ENCODE data around the gene TCP11L2. TPM values are rescaled to one million over a fixed set of nuclear protein-coding genes. Genes with fewer than 3 reads are reported as not detected.

The TCP11L2 gene
- polyA plus RNA-seq, 3 donors: 14.9 to 29.6 (median 22.2) TPM

DNA sequence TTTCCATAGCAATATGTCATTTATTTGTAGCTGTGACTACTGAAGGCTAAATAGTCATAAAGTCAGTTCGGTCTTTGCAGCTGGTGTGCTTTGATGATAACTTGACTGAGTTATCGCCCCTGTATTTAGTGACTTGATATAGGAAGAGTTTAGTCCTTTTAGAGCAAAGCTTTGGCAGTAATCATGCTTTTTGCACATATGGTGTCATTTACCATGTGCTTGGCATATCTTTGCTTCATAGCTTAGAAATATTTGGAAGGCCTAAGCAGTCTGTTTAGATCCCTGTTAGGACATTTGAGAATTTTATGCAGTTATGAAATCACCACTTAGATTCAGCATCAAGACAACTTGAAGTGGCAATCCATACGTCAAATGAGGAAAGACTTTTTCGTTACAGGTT, 86.6 kb downstream of the TCP11L2 start:
- no peak for DNase-seq

DNA sequence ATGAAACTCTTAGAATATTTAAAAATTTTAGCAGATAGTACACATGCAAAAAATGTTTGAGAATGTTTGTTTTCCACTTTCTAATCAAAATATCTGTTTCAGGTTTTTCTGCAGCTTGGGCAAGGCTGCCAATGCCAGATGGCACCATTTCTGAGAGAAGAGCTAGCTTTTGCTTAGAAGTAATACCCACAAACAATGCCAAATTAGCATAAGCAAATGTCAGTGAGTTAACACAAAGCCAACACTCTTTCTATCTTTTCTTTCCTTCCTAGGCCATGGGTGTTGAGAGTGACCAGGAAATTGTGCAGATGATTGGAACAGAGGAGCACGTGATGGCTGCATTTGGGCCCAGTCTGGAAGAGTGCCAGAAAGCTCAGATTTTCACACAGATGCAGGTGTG, 90.2 kb downstream of the TCP11L2 start:
- DNase-seq: no peak

Other genes starting within 250 kb of the TCP11L2 start
- 10 to 100 TPM in 1 of 3 donors, 1 to 10 TPM in 2; 9.7 to 11.9 (median 9.8) TPM for gene NUAK1, start 163.8 kb upstream of the TCP11L2 start, polyA plus RNA-seq (ENCODE audit: insufficient read length in 3 of 3)
- 100 to 1,000 TPM in 2 of 3 donors, 10 to 100 TPM in 1; 97.1 to 125 (median 114) TPM for gene CKAP4, start 54.7 kb upstream of the TCP11L2 start, polyA plus RNA-seq (ENCODE audit: insufficient read length in 3 of 3)
- gene POLR3B, start 55.0 kb downstream of the TCP11L2 start, polyA plus RNA-seq (ENCODE audit: insufficient read length in 3 of 3): 10 to 100 TPM; 15.4 to 16.4 (median 15.9) TPM